Neuronal stem cell (in vitro differentiated cells): ENCODE results near the gene SUCNR1.

Source experiments
- DNase-seq: peaks from one replicate; pipeline ENCODE4 v3.0.0-alpha.2; 2013; ENCODE audit warnings: low spot score
- H2AFZ ChIP-seq: one replicate; pipeline ENCODE4 v1.6.1; 2013; ENCODE audit warnings: mild to moderate bottlenecking, low read length, inconsistent platforms
- H2AK5ac ChIP-seq: 2 replicates; pipeline ENCODE4 v1.6.1; 2013; ENCODE audit warnings: low read depth, mild to moderate bottlenecking, inconsistent platforms, low read length, moderate library complexity, mixed read lengths
- H2BK120ac ChIP-seq: 2 replicates; pipeline ENCODE4 v1.6.1; 2013; ENCODE audit warnings: low read depth, mild to moderate bottlenecking, inconsistent platforms, low read length, moderate library complexity, mixed read lengths
- H2BK12ac ChIP-seq: one replicate; pipeline ENCODE4 v1.6.1; 2013; ENCODE audit warnings: low read length, inconsistent platforms
- H2BK15ac ChIP-seq: 2 replicates; pipeline ENCODE4 v1.6.1; 2013; ENCODE audit warnings: mild to moderate bottlenecking, low read length, inconsistent platforms, mixed read lengths
- H2BK5ac ChIP-seq: one replicate; pipeline ENCODE4 v1.6.1; 2013; ENCODE audit warnings: inconsistent platforms, mild to moderate bottlenecking, low read length, moderate library complexity
- H3K14ac ChIP-seq: one replicate; pipeline ENCODE4 v1.6.1; 2013; ENCODE audit warnings: low read length, inconsistent platforms
- H3K18ac ChIP-seq: 2 replicates; pipeline ENCODE4 v1.6.1; 2013; ENCODE audit warnings: low read length, inconsistent platforms
- H3K23ac ChIP-seq: 2 replicates; pipeline ENCODE4 v1.6.1; 2013; ENCODE audit warnings: low read depth, mild to moderate bottlenecking, mixed read lengths, low read length, inconsistent platforms; ENCODE audit not compliant: poor library complexity
- H3K27ac ChIP-seq: replicated peaks from 3 replicates; pipeline ENCODE4 v1.5.1; 2013; ENCODE audit warnings: low read length, inconsistent platforms
- H3K27me3 ChIP-seq, 3 experiments: 2 replicates each; pipeline ENCODE4 v1.6.1; 2013; ENCODE audit warnings: low read length in 3 of 3, mild to moderate bottlenecking in 2 of 3, inconsistent platforms in 1 of 3, low read depth in 1 of 3, mixed read lengths in 1 of 3, moderate library complexity in 1 of 3; ENCODE audit not compliant: control insufficient read depth in 3 of 3, insufficient read depth in 3 of 3
- H3K36me3 ChIP-seq, 2 donors: replicated peaks in 1 of 2; 2 replicates each; pipeline ENCODE4 v1.6.1; 2013; ENCODE audit warnings: low read length in 2 of 2; ENCODE audit not compliant: control insufficient read depth in 2 of 2, insufficient read depth in 2 of 2
- H3K4ac ChIP-seq: 2 replicates; pipeline ENCODE4 v1.6.1; 2013; ENCODE audit warnings: inconsistent platforms, mild to moderate bottlenecking, low read length, moderate library complexity
- H3K4me1 ChIP-seq, 2 donors: 1 replicate in 1 of 2; 2 replicates in 1 of 2; pipeline ENCODE4 v1.6.1; 2013; ENCODE audit warnings: low read length in 2 of 2, low read depth in 1 of 2; ENCODE audit not compliant: control insufficient read depth in 2 of 2, insufficient read depth in 1 of 2
- H3K4me2 ChIP-seq: one replicate; pipeline ENCODE4 v1.6.1; 2013; ENCODE audit warnings: mild to moderate bottlenecking, low read length, inconsistent platforms; ENCODE audit not compliant: insufficient read depth, poor library complexity, severe bottlenecking
- H3K4me3 ChIP-seq, 2 donors: 2 replicates each; pipeline ENCODE4 v1.5.1; 2013; ENCODE audit warnings: low read length in 2 of 2, mild to moderate bottlenecking in 2 of 2, inconsistent platforms in 1 of 2, moderate library complexity in 1 of 2
- H3K79me1 ChIP-seq: one replicate; pipeline ENCODE4 v1.6.1; 2013; ENCODE audit warnings: low read depth, mild to moderate bottlenecking, inconsistent platforms, low read length, moderate library complexity
- H3K9ac ChIP-seq: one replicate; pipeline ENCODE4 v1.6.1; 2013; ENCODE audit warnings: mild to moderate bottlenecking, low read depth, low read length, inconsistent platforms; ENCODE audit not compliant: poor library complexity
- H3K9me3 ChIP-seq, 2 donors: replicated peaks in 1 of 2; 2 replicates each; pipeline versions ENCODE3 to v1.6.1; 2013; ENCODE audit warnings: low read length in 2 of 2, mild to moderate bottlenecking in 2 of 2, inconsistent platforms in 1 of 2, low read depth in 1 of 2, mixed read lengths in 1 of 2, moderate library complexity in 1 of 2; ENCODE audit not compliant: control insufficient read depth in 2 of 2, insufficient read depth in 1 of 2
- H4K8ac ChIP-seq: one replicate; pipeline ENCODE4 v1.6.1; 2013; ENCODE audit warnings: low read depth, mild to moderate bottlenecking, inconsistent platforms, low read length, moderate library complexity
- H4K91ac ChIP-seq: one replicate; pipeline ENCODE4 v1.6.1; 2013; ENCODE audit warnings: low read length, low read depth, mild to moderate bottlenecking, inconsistent platforms; ENCODE audit not compliant: poor library complexity
- WGBS, 2 donors: extraction: QIAGEN DNeasy Blood & Tissue Kit; methylation state at CpG; one replicate each; pipeline ENCODE4 v1.1.7; 2013; ENCODE audit warnings: missing lambda C conversion rate in 2 of 2, mixed read lengths in 1 of 2; ENCODE audit not compliant: insufficient read length in 2 of 2, insufficient replicate concordance in 1 of 2; ENCODE audit errors: extremely low coverage in 2 of 2; 5-methylcytosine and 5-hydroxymethylcytosine counted together

The SUCNR1 gene

GRCh38 chr3:151933234-151933853 lies 59.9 kb downstream of the SUCNR1 start:
- Histone ChIP-seq H3K27me3 (no peaks in the 10 kb centered on the region), H3K14ac (no peak overlapping the region), H3K4me3 (no peak overlapping the region), H3K4me1 (no peaks in the 10 kb centered on the region), H3K9me3 (no peaks in the 10 kb centered on the region), H4K91ac (no peak overlapping the region), H2BK15ac (no peak overlapping the region), H2BK12ac (no peak overlapping the region), H3K27ac (no peak overlapping the region), H4K8ac (no peak overlapping the region), H2BK120ac (no peak overlapping the region), H3K18ac (no peak overlapping the region), H3K23ac (no peak overlapping the region), H3K9ac (no peak overlapping the region), H2BK5ac (no peak overlapping the region), H3K4ac (no peak overlapping the region), H2AFZ (no peak overlapping the region), H2AK5ac (no peak overlapping the region), H3K36me3 (no peaks in the 10 kb centered on the region), H3K4me2 (no peak overlapping the region), H3K79me1 (no peaks in the 10 kb centered on the region)
- DNase-seq, result no peak
- WGBS, 2 donors, result no CpG with 5 or more reads among the region's 2 CpGs
